B cell (primary cell): Measurements from ENCODE around the gene ZP2. TPM values are rescaled to one million over a fixed set of nuclear protein-coding genes. Genes with fewer than 3 reads are reported as not detected.

Experiments
- ATAC-seq: fragments of 200-7000 bp; cut with Tn5 transposase; one replicate; pipeline ENCODE4 v1.10.0; 2021; ENCODE audit warnings: low read depth, mild to moderate bottlenecking, moderate number of reproducible peaks, moderate library complexity
- CTCF ChIA-PET: fragments of 350-600 bp; sonication (Branson Sonifier 250); formaldehyde crosslinking; loops from one replicate; lab custom pipeline; 2021; ENCODE audit warnings: antibody characterized with exemption, inconsistent platforms; lab: Charles Lee
- POLR2A ChIA-PET: fragments of 350-600 bp; sonication (Branson Sonifier 250); formaldehyde crosslinking; loops from one replicate; lab custom pipeline; 2021; ENCODE audit warnings: antibody characterized with exemption; lab: Charles Lee
- DNase-seq: peaks from one replicate; pipeline ENCODE4 v3.0.0; 2013
- H2AFZ ChIP-seq: 2 replicates; pipeline ENCODE4 v1.6.1; 2012; ENCODE audit warnings: mild to moderate bottlenecking, low read depth, low read length; ENCODE audit not compliant: insufficient read depth, poor library complexity, severe bottlenecking
- H3K27ac ChIP-seq, 2 donors: 1 replicate in 1 of 2; 2 replicates in 1 of 2; pipeline ENCODE4 v1.5.1; 2012 to 2013; ENCODE audit warnings: low read length in 2 of 2, mild to moderate bottlenecking in 2 of 2, moderate library complexity in 1 of 2
- H3K27me3 ChIP-seq, 4 experiments: fragments of 200-600 bp in 1 of 4; sonication (generic) in 1 of 4; replicated peaks in 1 of 4; 1 replicate in 2 of 4; 2 replicates in 2 of 4; pipeline versions ENCODE4 v1.6.1 to v1.7.0; 2013 to 2016; ENCODE audit warnings: low read length in 3 of 4, mild to moderate bottlenecking in 2 of 4, mixed read lengths in 1 of 4, moderate library complexity in 1 of 4; ENCODE audit not compliant: insufficient read depth in 4 of 4, control insufficient read depth in 3 of 4; ENCODE audit errors: control extremely low read depth in 1 of 4
- H3K36me3 ChIP-seq, 2 experiments: replicated peaks in 1 of 2; 1 replicate in 1 of 2; 2 replicates in 1 of 2; pipeline versions ENCODE4 v1.6.1 to v1.7.1; 2013; ENCODE audit warnings: low read length in 1 of 2; ENCODE audit not compliant: insufficient read depth in 2 of 2, control insufficient read depth in 1 of 2; ENCODE audit errors: control extremely low read depth in 1 of 2, extremely low read depth in 1 of 2
- H3K4me1 ChIP-seq, 2 donors: fragments of 200-600 bp in 1 of 2; sonication (generic) in 1 of 2; 1 replicate in 1 of 2; 2 replicates in 1 of 2; pipeline versions ENCODE4 v1.5.1 to v1.6.1; 2013 to 2017; ENCODE audit warnings: low read length in 2 of 2; ENCODE audit not compliant: control insufficient read depth in 2 of 2, insufficient read depth in 2 of 2
- H3K4me2 ChIP-seq: replicated peaks from 2 replicates; pipeline ENCODE3; 2012; ENCODE audit warnings: mild to moderate bottlenecking, low read depth, low read length; ENCODE audit not compliant: poor library complexity, severe bottlenecking
- H3K4me3 ChIP-seq, 5 experiments: fragments of 200-600 bp in 1 of 5; sonication (generic) in 1 of 5; 1 replicate in 3 of 5; 2 replicates in 2 of 5; pipeline versions ENCODE4 v1.5.1 to v1.7.0; 2011 to 2016; ENCODE audit warnings: low read length in 4 of 5, mild to moderate bottlenecking in 4 of 5, low read depth in 2 of 5, control low read depth in 1 of 5, moderate library complexity in 1 of 5; ENCODE audit not compliant: insufficient read depth in 1 of 5; ENCODE audit errors: control extremely low read depth in 1 of 5, extremely low read depth in 1 of 5
- H3K79me2 ChIP-seq: fragments of 200-600 bp; sonication (generic); one replicate; pipeline ENCODE4 v1.6.0; 2016; ENCODE audit warnings: low read length; ENCODE audit not compliant: control insufficient read depth, insufficient read depth
- H3K9ac ChIP-seq: fragments of 200-600 bp; sonication (generic); 2 replicates; pipeline ENCODE4 v1.6.1; 2017; ENCODE audit warnings: mild to moderate bottlenecking, low read length, moderate library complexity
- H3K9me3 ChIP-seq, 3 donors: one replicate each; pipeline versions ENCODE4 v1.6.1 to v1.7.1; 2013; ENCODE audit warnings: low read length in 2 of 3; ENCODE audit not compliant: control insufficient read depth in 2 of 3, insufficient read depth in 1 of 3; ENCODE audit errors: control extremely low read depth in 1 of 3
- H4K20me1 ChIP-seq: 2 replicates; pipeline ENCODE4 v1.6.0; 2012; ENCODE audit warnings: mild to moderate bottlenecking, low read length; ENCODE audit not compliant: insufficient read depth, control insufficient read depth, poor library complexity, severe bottlenecking
- H3K27ac Mint-ChIP-seq: one replicate; pipeline ENCODE4 v1.8.0; 2021; ENCODE audit warnings: mixed read lengths
- H3K27me3 Mint-ChIP-seq: one replicate; pipeline ENCODE4 v1.8.0; 2021; ENCODE audit warnings: mixed read lengths
- H3K4me1 Mint-ChIP-seq: one replicate; pipeline ENCODE4 v1.8.0; 2021; ENCODE audit warnings: mixed read lengths
- H3K4me3 Mint-ChIP-seq: one replicate; pipeline ENCODE4 v1.8.0; 2021; ENCODE audit warnings: mixed read lengths
- H3K9me3 Mint-ChIP-seq: one replicate; pipeline ENCODE4 v1.8.0; 2022; ENCODE audit warnings: mixed read lengths; ENCODE audit not compliant: insufficient read depth
- EZH2 ChIP-seq: IDR thresholded peaks from 2 replicates; pipeline ENCODE4 v1.6.1; 2012; ENCODE audit warnings: borderline replicate concordance, low read depth, mild to moderate bottlenecking, moderate library complexity, low read length; ENCODE audit not compliant: insufficient read depth, poor library complexity, severe bottlenecking
- WGBS: methylation state at CpG from one replicate; pipeline ENCODE4 v1.1.5; 2013; ENCODE audit warnings: missing lambda C conversion rate; ENCODE audit not compliant: insufficient coverage; 5-methylcytosine and 5-hydroxymethylcytosine counted together
- intact Hi-C: fragments of 100-400 bp; cut with micrococcal nuclease; formaldehyde crosslinking; loops from one replicate; pipeline ENCODE4 v1.10.0; 2022
- polyA plus RNA-seq: library from polyadenylated mRNA; depleted of rRNA; stranded (reverse); fragments of >200 nt; gene quantifications from 2 replicates; pipeline ENCODE4 v1.2.3, GENCODE V29; 2012
- total RNA-seq, 2 donors: library from RNA; stranded (reverse); fragments of 120-200 nt in 1 of 2; gene quantifications; 1 replicate in 1 of 2; 2 replicates in 1 of 2; pipeline versions ENCODE4 v1.2.3 to v1.2.4, GENCODE V29; 2013 to 2022
- TF ChIP-seq, protein P1 (sequence below): fragments of 200-600 bp; IDR thresholded peaks from one replicate; pipeline ENCODE4 v1.8.0; 2022; ENCODE audit warnings: antibody characterized with exemption, mild to moderate bottlenecking

Gene ZP2
- total and polyA plus RNA-seq, 2 donors (not counting 1 experiment from before 2014, with no cell fraction given): not detected

DNA sequence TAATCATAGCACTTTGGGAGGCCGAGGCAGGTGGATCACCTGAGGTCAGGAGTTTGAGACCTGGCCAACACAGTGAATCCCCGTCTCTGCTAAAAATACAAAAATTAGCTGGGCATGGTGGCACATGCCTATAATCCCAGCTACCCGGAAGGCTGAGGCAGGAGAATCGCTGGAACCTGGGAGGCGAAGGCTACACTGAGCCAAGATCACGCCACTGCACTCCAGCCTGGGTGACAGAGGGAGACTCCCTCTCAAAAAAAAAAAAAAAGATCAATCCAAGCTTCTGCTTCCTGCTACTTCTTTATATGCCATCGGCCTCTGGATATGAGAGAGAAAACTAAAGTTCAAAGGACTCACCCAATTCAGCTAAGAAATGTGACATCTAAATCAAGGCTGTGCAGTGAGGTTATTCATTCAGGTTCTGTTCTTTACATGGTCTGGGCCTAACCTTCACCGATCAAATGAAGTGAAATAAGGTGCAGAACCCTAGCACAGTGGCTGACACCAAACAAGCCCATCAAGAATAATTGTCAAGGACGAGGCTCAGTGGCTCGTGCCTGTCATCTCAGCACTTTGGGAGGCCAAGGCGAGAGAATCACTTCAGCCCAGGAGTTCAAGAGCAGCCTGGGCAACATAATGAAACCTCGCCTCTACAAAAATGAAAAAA is 25.6 kb downstream of the ZP2 start:
- no peak for TF ChIP-seq EZH2
- TF ChIP-seq, protein P1, sequence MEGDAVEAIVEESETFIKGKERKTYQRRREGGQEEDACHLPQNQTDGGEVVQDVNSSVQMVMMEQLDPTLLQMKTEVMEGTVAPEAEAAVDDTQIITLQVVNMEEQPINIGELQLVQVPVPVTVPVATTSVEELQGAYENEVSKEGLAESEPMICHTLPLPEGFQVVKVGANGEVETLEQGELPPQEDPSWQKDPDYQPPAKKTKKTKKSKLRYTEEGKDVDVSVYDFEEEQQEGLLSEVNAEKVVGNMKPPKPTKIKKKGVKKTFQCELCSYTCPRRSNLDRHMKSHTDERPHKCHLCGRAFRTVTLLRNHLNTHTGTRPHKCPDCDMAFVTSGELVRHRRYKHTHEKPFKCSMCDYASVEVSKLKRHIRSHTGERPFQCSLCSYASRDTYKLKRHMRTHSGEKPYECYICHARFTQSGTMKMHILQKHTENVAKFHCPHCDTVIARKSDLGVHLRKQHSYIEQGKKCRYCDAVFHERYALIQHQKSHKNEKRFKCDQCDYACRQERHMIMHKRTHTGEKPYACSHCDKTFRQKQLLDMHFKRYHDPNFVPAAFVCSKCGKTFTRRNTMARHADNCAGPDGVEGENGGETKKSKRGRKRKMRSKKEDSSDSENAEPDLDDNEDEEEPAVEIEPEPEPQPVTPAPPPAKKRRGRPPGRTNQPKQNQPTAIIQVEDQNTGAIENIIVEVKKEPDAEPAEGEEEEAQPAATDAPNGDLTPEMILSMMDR: no peak
- Histone ChIP-seq H3K9me3 (peaks cover 0 to 17% (median 14%) of the 10 kb centered on the region in 3 donors), H3K27ac (no peak overlapping the region), H3K27me3 (no peaks in the 10 kb centered on the region), H3K4me1 (peaks cover 7 to 15% of the 10 kb centered on the region in 2 donors), H3K9ac (no peak overlapping the region), H3K36me3 (peaks cover 2 to 12% of the 10 kb centered on the region in 2 experiments), H3K79me2 (no peaks in the 10 kb centered on the region), H3K4me3 (no peak overlapping the region), H2AFZ (no peak overlapping the region), H4K20me1 (no peaks in the 10 kb centered on the region), H3K4me2 (no peak overlapping the region)
- Mint-ChIP-seq H3K9me3 (peaks cover 14% of the 10 kb centered on the region), H3K27ac (no peak overlapping the region), H3K27me3 (no peaks in the 10 kb centered on the region), H3K4me3 (no peak overlapping the region), H3K4me1 (peaks cover 20% of the 10 kb centered on the region)
- ATAC-seq: no peak
- ChIA-PET POLR2A (no interaction called here), CTCF (interaction anchor here (0.7 to 6.1 kb wide), 7 partner anchors 11 to 369 kb away, joined by 3 to 65 read pairs (median 3); partner anchors contain the start of gene CRYM)
- WGBS: 99% methylated on average over 8 of the region's 12 CpGs
- intact Hi-C loops: no loop called here
- DNase-seq: no peak

DNA sequence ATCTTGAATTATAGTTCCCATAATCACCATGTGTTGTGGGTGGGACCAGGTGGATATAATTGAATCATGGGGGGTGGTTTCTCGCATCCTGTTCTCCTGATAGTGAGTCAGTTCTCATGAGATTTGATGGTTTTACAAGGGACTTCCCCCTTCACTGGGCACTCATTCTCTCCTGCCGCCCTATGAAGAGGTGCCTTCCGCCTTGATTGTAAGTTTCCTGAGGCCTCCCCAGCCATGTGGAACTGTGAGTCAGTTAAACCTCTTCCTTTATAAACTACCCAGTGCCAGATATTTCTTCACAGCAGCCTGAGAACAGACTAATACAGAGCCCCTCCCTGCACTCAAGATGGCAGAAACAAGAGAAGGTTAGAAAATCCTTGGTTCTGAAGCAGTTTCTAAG is 26.5 kb downstream of the ZP2 start:
- H3K27me3 ChIP-seq: no peaks in the 10 kb centered on the region
- peaks cover 7 to 15% of the 10 kb centered on the region in 2 donors for H3K4me1 ChIP-seq
- WGBS: 0% methylated on average over 2 of the region's 3 CpGs
- H3K27ac ChIP-seq: peak overlapping the region; percentile 8 to 12
- H3K79me2 ChIP-seq: no peaks in the 10 kb centered on the region
- peak overlapping the region; percentile 82 for H3K27ac Mint-ChIP-seq
- intact Hi-C loops: no loop called here
- POLR2A ChIA-PET: no interaction called here
- no peak overlapping the region for H2AFZ ChIP-seq
- no peak overlapping the region for H3K9ac ChIP-seq
- H3K4me3 Mint-ChIP-seq: no peak overlapping the region
- H3K9me3 Mint-ChIP-seq: peaks cover 14% of the 10 kb centered on the region
- no peak for TF ChIP-seq EZH2
- TF ChIP-seq, protein P1: no peak
- H3K4me2 ChIP-seq: no peak overlapping the region
- ATAC-seq (peak; percentile 47), DNase-seq (peak; percentile 48)
- no peaks in the 10 kb centered on the region for H3K27me3 Mint-ChIP-seq
- H3K4me1 Mint-ChIP-seq: peaks cover 19% of the 10 kb centered on the region
- H3K9me3 ChIP-seq: peaks cover 0 to 17% (median 14%) of the 10 kb centered on the region in 3 donors
- peaks cover 2 to 18% of the 10 kb centered on the region in 2 experiments for H3K36me3 ChIP-seq
- CTCF ChIA-PET: interaction anchor here (1.0 to 6.1 kb wide), 2 partner anchors 93 to 116 kb away, joined by 3 to 65 read pairs; partner anchors contain the start of gene CRYM
- no peaks in the 10 kb centered on the region for H4K20me1 ChIP-seq
- H3K4me3 ChIP-seq: no peak overlapping the region
